ENCODE data around the gene ZSCAN16. TPM values are rescaled to one million over a fixed set of nuclear protein-coding genes. Genes with fewer than 3 reads are reported as not detected.
A peak's percentile ranks its signal among the peaks of the same experiment; 100 is the strongest.

The ZSCAN16 gene
- total RNA-seq, 1 experiment from 2014 or later = 8.1 TPM

- no peaks in the 10 kb centered on the region for H3F3A ChIP-seq (ENCODE audit: low read length, unreplicated experiment)
- TF ChIP-seq CTCF (conservative IDR thresholded peaks at IDR 0.05; ENCODE audit: low read depth, low read length) = no peak
- TF ChIP-seq EZH2 (IDR thresholded peaks at IDR 0.05; ENCODE audit: low read length, unreplicated experiment) = no peak
- TF ChIP-seq EZH2phosphoT487 (IDR thresholded peaks at IDR 0.05; ENCODE audit: borderline replicate concordance, low read length) = no peak
- no peak overlapping the region for H3K9ac ChIP-seq (ENCODE audit: low read length)
- H3K27me3 ChIP-seq (ENCODE audit: low read length) = no peaks in the 10 kb centered on the region
- ChIA-PET POLR2A (ENCODE audit: unreplicated experiment) (no interaction called here), CTCF (no interaction called here)
- peaks cover 16% of the 10 kb centered on the region for H3K36me3 ChIP-seq (ENCODE audit: low read depth, low read length)
- no peaks in the 10 kb centered on the region for H3K4me1 ChIP-seq (ENCODE audit: insufficient read depth, low read length)
- TSS peak; percentile 4 for BruUV-seq (replicated peaks)
- H3K9me2 ChIP-seq (replicated peaks; ENCODE audit: low read length) = no peaks in the 10 kb centered on the region
- no peaks in the 10 kb centered on the region for H3K9me3 ChIP-seq (ENCODE audit: low read length)
- H2AFZ ChIP-seq (ENCODE audit: low read length) = no peak overlapping the region
- no peak for DNase-seq
- no peak for ATAC-seq
- no peaks in the 10 kb centered on the region for H4K20me1 ChIP-seq (ENCODE audit: low read length)
- H3K79me2 ChIP-seq (ENCODE audit: low read length) = no peaks in the 10 kb centered on the region
- intact Hi-C loops (cut with micrococcal nuclease) = no loop called here
- no peak overlapping the region for H3K4me2 ChIP-seq (ENCODE audit: low read length)
- no peak overlapping the region for H3K27ac ChIP-seq (ENCODE audit: low read length)
- H3K4me3 ChIP-seq (ENCODE audit: low read length) = no peak overlapping the region
Observed at GRCh38 chr6:28160233-28160632, 35.8 kb downstream of the ZSCAN16 start.

- Histone ChIP-seq H3K4me2 (ENCODE audit: low read length) (no peak overlapping the region), H3F3A (ENCODE audit: low read length, unreplicated experiment) (no peaks in the 10 kb centered on the region), H3K9ac (ENCODE audit: low read length) (no peak overlapping the region), H4K20me1 (ENCODE audit: low read length) (no peaks in the 10 kb centered on the region), H3K9me3 (ENCODE audit: low read length) (no peaks in the 10 kb centered on the region), H3K4me3 (ENCODE audit: low read length) (no peak overlapping the region), H3K27ac (ENCODE audit: low read length) (no peak overlapping the region), H2AFZ (ENCODE audit: low read length) (no peak overlapping the region), H3K79me2 (ENCODE audit: low read length) (no peaks in the 10 kb centered on the region), H3K9me2 (replicated peaks; ENCODE audit: low read length) (no peaks in the 10 kb centered on the region), H3K27me3 (ENCODE audit: low read length) (no peaks in the 10 kb centered on the region), H3K36me3 (ENCODE audit: low read depth, low read length) (peaks cover 3% of the 10 kb centered on the region; the same call in 1 of the 2 replicates), H3K4me1 (ENCODE audit: insufficient read depth, low read length) (0 out of 2 replicates have a peak, but pooled peaks cover under 1% of the 10 kb centered on the region)
- DNase-seq = no peak
- ChIA-PET CTCF (no interaction called here), POLR2A (ENCODE audit: unreplicated experiment) (no interaction called here)
- TF ChIP-seq EZH2phosphoT487 (IDR thresholded peaks at IDR 0.05; ENCODE audit: borderline replicate concordance, low read length) = no peak
- TF ChIP-seq EZH2 (IDR thresholded peaks at IDR 0.05; ENCODE audit: low read length, unreplicated experiment) = no peak
- TF ChIP-seq CTCF (conservative IDR thresholded peaks at IDR 0.05; ENCODE audit: low read depth, low read length) = no peak
- intact Hi-C loops (cut with micrococcal nuclease) = no loop called here
- no TSS peak for BruUV-seq (replicated peaks)
- ATAC-seq = no peak
Observed at GRCh38 chr6:28161410-28162079, 37.1 kb downstream of the ZSCAN16 start.

GRCh38 chr6:28165563-28165962 lies 41.2 kb downstream of the ZSCAN16 start:
- H3K4me2 ChIP-seq (ENCODE audit: low read length) = no peak overlapping the region
- no peaks in the 10 kb centered on the region for H3K79me2 ChIP-seq (ENCODE audit: low read length)
- no peaks in the 10 kb centered on the region for H4K20me1 ChIP-seq (ENCODE audit: low read length)
- no peaks in the 10 kb centered on the region for H3K36me3 ChIP-seq (ENCODE audit: low read depth, low read length)
- H3K4me1 ChIP-seq (ENCODE audit: insufficient read depth, low read length) = 0 out of 2 replicates have a peak, but pooled peaks cover 5% of the 10 kb centered on the region
- H3K9me2 ChIP-seq (replicated peaks; ENCODE audit: low read length) = no peaks in the 10 kb centered on the region
- BruUV-seq (replicated peaks) = no TSS peak
- H3K9ac ChIP-seq (ENCODE audit: low read length) = no peak overlapping the region
- H3F3A ChIP-seq (ENCODE audit: low read length, unreplicated experiment) = no peaks in the 10 kb centered on the region
- no peak overlapping the region for H3K4me3 ChIP-seq (ENCODE audit: low read length)
- DNase-seq (no peak), ATAC-seq (no peak)
- intact Hi-C loops (cut with micrococcal nuclease) = no loop called here
- no peak overlapping the region for H3K27ac ChIP-seq (ENCODE audit: low read length)
- CTCF ChIA-PET = no interaction called here
- H2AFZ ChIP-seq (ENCODE audit: low read length) = no peak overlapping the region
- no peaks in the 10 kb centered on the region for H3K9me3 ChIP-seq (ENCODE audit: low read length)
- H3K27me3 ChIP-seq (ENCODE audit: low read length) = no peaks in the 10 kb centered on the region
- no peak for TF ChIP-seq CTCF (conservative IDR thresholded peaks at IDR 0.05; ENCODE audit: low read depth, low read length)
- no peak for TF ChIP-seq EZH2 (IDR thresholded peaks at IDR 0.05; ENCODE audit: low read length, unreplicated experiment)
- no peak for TF ChIP-seq EZH2phosphoT487 (IDR thresholded peaks at IDR 0.05; ENCODE audit: borderline replicate concordance, low read length)
- POLR2A ChIA-PET (ENCODE audit: unreplicated experiment) = no interaction called here

Data from PC-3 (cell line).